Ovary (tissue), 3 donors: ENCODE results near the gene MX2.

ENCODE experiments used
- POLR2A ChIP-seq: fragments of 450-650 bp; IDR thresholded peaks from one replicate; pipeline ENCODE4 v1.6.1; 2017; ENCODE audit warnings: antibody characterized with exemption, mild to moderate bottlenecking, moderate library complexity
- TF ChIP-seq, protein P1 (sequence below), 3 donors: fragments of 450-650 bp in 2 of 3; fragments of 200-600 bp in 1 of 3; IDR thresholded peaks; one replicate each; pipeline versions ENCODE4 v1.5.1 to v1.8.0; 2016 to 2022; ENCODE audit warnings: antibody characterized with exemption in 3 of 3, mild to moderate bottlenecking in 1 of 3
- donor health status: DM: no; HTN: no; CAD: no.

DNA sequence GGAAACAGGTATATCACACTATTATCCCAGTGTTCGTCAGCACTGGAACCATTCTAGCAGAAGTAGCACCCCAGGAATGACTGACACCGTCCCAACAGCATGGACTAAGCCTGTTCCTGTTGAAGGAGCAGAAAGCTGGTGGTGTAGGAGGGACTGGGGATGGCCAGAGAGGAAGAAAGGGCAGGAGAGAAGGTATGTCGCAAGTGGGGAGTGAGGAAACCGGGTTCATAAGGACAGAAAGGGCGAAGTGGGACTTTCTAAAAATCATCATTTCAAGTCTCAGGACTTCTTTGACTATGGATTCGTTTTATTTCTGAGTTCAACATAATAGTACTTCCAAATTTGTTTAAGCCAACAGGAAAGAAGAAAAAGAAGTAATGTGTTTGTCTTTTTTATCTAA, 44.5 kb downstream of the MX2 start:
- TF ChIP-seq, protein P1, sequence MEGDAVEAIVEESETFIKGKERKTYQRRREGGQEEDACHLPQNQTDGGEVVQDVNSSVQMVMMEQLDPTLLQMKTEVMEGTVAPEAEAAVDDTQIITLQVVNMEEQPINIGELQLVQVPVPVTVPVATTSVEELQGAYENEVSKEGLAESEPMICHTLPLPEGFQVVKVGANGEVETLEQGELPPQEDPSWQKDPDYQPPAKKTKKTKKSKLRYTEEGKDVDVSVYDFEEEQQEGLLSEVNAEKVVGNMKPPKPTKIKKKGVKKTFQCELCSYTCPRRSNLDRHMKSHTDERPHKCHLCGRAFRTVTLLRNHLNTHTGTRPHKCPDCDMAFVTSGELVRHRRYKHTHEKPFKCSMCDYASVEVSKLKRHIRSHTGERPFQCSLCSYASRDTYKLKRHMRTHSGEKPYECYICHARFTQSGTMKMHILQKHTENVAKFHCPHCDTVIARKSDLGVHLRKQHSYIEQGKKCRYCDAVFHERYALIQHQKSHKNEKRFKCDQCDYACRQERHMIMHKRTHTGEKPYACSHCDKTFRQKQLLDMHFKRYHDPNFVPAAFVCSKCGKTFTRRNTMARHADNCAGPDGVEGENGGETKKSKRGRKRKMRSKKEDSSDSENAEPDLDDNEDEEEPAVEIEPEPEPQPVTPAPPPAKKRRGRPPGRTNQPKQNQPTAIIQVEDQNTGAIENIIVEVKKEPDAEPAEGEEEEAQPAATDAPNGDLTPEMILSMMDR (IDR thresholded peaks at IDR 0.05), result no peak
- no peak for TF ChIP-seq POLR2A
